ENCODE results near the gene IL17B. TPM values are rescaled to one million over a fixed set of nuclear protein-coding genes. Genes with fewer than 3 reads are reported as not detected.

IL17B gene
- total RNA-seq, 2 donors from 2014 or later, result not detected

- Mint-ChIP-seq H3K4me1 (ENCODE audit: low read depth in 2 of 2) (no peaks in the 10 kb centered on the region), H3K27ac (no peak overlapping the region), H3K27me3 (peaks cover 0 to 3% of the 10 kb centered on the region in 2 donors), H3K4me3 (no peak overlapping the region), H3K36me3 (no peaks in the 10 kb centered on the region), H3K9me3 (no peaks in the 10 kb centered on the region)
- DNase-seq (ENCODE audit: low spot score), result no peak
- ATAC-seq, result no peak
Measured at GRCh38 chr5:149419859-149420544, 40.9 kb upstream of the IL17B start.

GRCh38 chr5:149419532-149419858 lies 40.4 kb upstream of the IL17B start:
- no peak overlapping the region for H3K27ac Mint-ChIP-seq
- no peak for DNase-seq (ENCODE audit: low spot score)
- no peaks in the 10 kb centered on the region for H3K4me1 Mint-ChIP-seq (ENCODE audit: low read depth in 2 of 2)
- no peak overlapping the region for H3K4me3 Mint-ChIP-seq
- H3K27me3 Mint-ChIP-seq, result peaks cover 0 to 3% of the 10 kb centered on the region in 2 donors
- no peaks in the 10 kb centered on the region for H3K36me3 Mint-ChIP-seq
- H3K9me3 Mint-ChIP-seq, result no peaks in the 10 kb centered on the region
- ATAC-seq, result no peak

- no peak for DNase-seq (ENCODE audit: low spot score)
- H3K36me3 Mint-ChIP-seq, result no peaks in the 10 kb centered on the region
- no peaks in the 10 kb centered on the region for H3K9me3 Mint-ChIP-seq
- H3K27me3 Mint-ChIP-seq, result peaks cover 0 to 3% of the 10 kb centered on the region in 2 donors
- H3K4me1 Mint-ChIP-seq (ENCODE audit: low read depth in 2 of 2), result no peaks in the 10 kb centered on the region
- no peak overlapping the region for H3K4me3 Mint-ChIP-seq
- no peak overlapping the region for H3K27ac Mint-ChIP-seq
- no peak for ATAC-seq
Measured at GRCh38 chr5:149418910-149419531, 39.9 kb upstream of the IL17B start.

- DNase-seq (ENCODE audit: low spot score) (no peak), ATAC-seq (no peak)
- no peaks in the 10 kb centered on the region for H3K9me3 Mint-ChIP-seq
- no peaks in the 10 kb centered on the region for H3K4me1 Mint-ChIP-seq (ENCODE audit: low read depth in 2 of 2)
- H3K4me3 Mint-ChIP-seq, result no peak overlapping the region
- peaks cover 0 to 3% of the 10 kb centered on the region in 2 donors for H3K27me3 Mint-ChIP-seq
- H3K27ac Mint-ChIP-seq, result no peak overlapping the region
- no peaks in the 10 kb centered on the region for H3K36me3 Mint-ChIP-seq
Measured at GRCh38 chr5:149417711-149418368, 38.7 kb upstream of the IL17B start.

GRCh38 chr5:149416987-149417710 lies 38.1 kb upstream of the IL17B start:
- no peak overlapping the region for H3K4me3 Mint-ChIP-seq
- no peaks in the 10 kb centered on the region for H3K36me3 Mint-ChIP-seq
- H3K27me3 Mint-ChIP-seq, result peaks cover 0 to 2% of the 10 kb centered on the region in 2 donors
- H3K27ac Mint-ChIP-seq, result no peak overlapping the region
- ATAC-seq (no peak), DNase-seq (ENCODE audit: low spot score) (no peak)
- H3K9me3 Mint-ChIP-seq, result no peaks in the 10 kb centered on the region
- no peaks in the 10 kb centered on the region for H3K4me1 Mint-ChIP-seq (ENCODE audit: low read depth in 2 of 2)

GRCh38 chr5:149415066-149415967 lies 36.2 kb upstream of the IL17B start:
- no peaks in the 10 kb centered on the region for H3K4me1 Mint-ChIP-seq (ENCODE audit: low read depth in 2 of 2)
- ATAC-seq, result no peak
- no peaks in the 10 kb centered on the region for H3K36me3 Mint-ChIP-seq
- no peaks in the 10 kb centered on the region for H3K9me3 Mint-ChIP-seq
- H3K4me3 Mint-ChIP-seq, result no peak overlapping the region
- no peak overlapping the region for H3K27ac Mint-ChIP-seq
- no peak for DNase-seq (ENCODE audit: low spot score)
- no peaks in the 10 kb centered on the region for H3K27me3 Mint-ChIP-seq

GRCh38 chr5:149414405-149415065 lies 35.4 kb upstream of the IL17B start:
- no peak overlapping the region for H3K4me3 Mint-ChIP-seq
- ATAC-seq (no peak), DNase-seq (ENCODE audit: low spot score) (no peak)
- no peaks in the 10 kb centered on the region for H3K27me3 Mint-ChIP-seq
- no peak overlapping the region for H3K27ac Mint-ChIP-seq
- H3K9me3 Mint-ChIP-seq, result no peaks in the 10 kb centered on the region
- no peaks in the 10 kb centered on the region for H3K4me1 Mint-ChIP-seq (ENCODE audit: low read depth in 2 of 2)
- no peaks in the 10 kb centered on the region for H3K36me3 Mint-ChIP-seq

GRCh38 chr5:149413477-149414210 lies 34.6 kb upstream of the IL17B start:
- Mint-ChIP-seq H3K36me3 (no peaks in the 10 kb centered on the region), H3K27ac (no peak overlapping the region), H3K4me1 (ENCODE audit: low read depth in 2 of 2) (no peaks in the 10 kb centered on the region), H3K9me3 (no peaks in the 10 kb centered on the region), H3K27me3 (no peaks in the 10 kb centered on the region), H3K4me3 (no peak overlapping the region)
- DNase-seq (ENCODE audit: low spot score), result no peak
- ATAC-seq, result no peak

- no peak overlapping the region for H3K27ac Mint-ChIP-seq
- H3K4me3 Mint-ChIP-seq, result no peak overlapping the region
- no peaks in the 10 kb centered on the region for H3K4me1 Mint-ChIP-seq (ENCODE audit: low read depth in 2 of 2)
- ATAC-seq (peak in 1 of 2 donors; percentile 19), DNase-seq (ENCODE audit: low spot score) (no peak)
- H3K36me3 Mint-ChIP-seq, result no peaks in the 10 kb centered on the region
- H3K27me3 Mint-ChIP-seq, result peaks cover 0 to 2% of the 10 kb centered on the region in 2 donors
- no peaks in the 10 kb centered on the region for H3K9me3 Mint-ChIP-seq
Measured at GRCh38 chr5:149412783-149413476, 33.8 kb upstream of the IL17B start.

GRCh38 chr5:149411738-149412519 lies 32.8 kb upstream of the IL17B start:
- no peaks in the 10 kb centered on the region for H3K4me1 Mint-ChIP-seq (ENCODE audit: low read depth in 2 of 2)

GRCh38 chr5:149410721-149411432 lies 31.8 kb upstream of the IL17B start:
- H3K4me1 Mint-ChIP-seq (ENCODE audit: low read depth in 2 of 2), result no peaks in the 10 kb centered on the region
- ATAC-seq (no peak), DNase-seq (ENCODE audit: low spot score) (peak; percentile 44)
- H3K4me3 Mint-ChIP-seq, result no peak overlapping the region
- no peaks in the 10 kb centered on the region for H3K36me3 Mint-ChIP-seq
- H3K27me3 Mint-ChIP-seq, result peaks cover 0 to 7% of the 10 kb centered on the region in 2 donors
- H3K27ac Mint-ChIP-seq, result no peak overlapping the region
- no peaks in the 10 kb centered on the region for H3K9me3 Mint-ChIP-seq

More at GRCh38 chr5:149411738-149412519, 32.8 kb upstream of the IL17B start:
- no peak overlapping the region for H3K27ac Mint-ChIP-seq
- peaks cover 0 to 7% of the 10 kb centered on the region in 2 donors for H3K27me3 Mint-ChIP-seq
- ATAC-seq (no peak), DNase-seq (ENCODE audit: low spot score) (no peak)
- no peaks in the 10 kb centered on the region for H3K9me3 Mint-ChIP-seq
- no peaks in the 10 kb centered on the region for H3K36me3 Mint-ChIP-seq
- H3K4me3 Mint-ChIP-seq, result no peak overlapping the region
